Activated gamma-delta T cell treated with anti-CD3 and anti-CD28 coated beads, Interleukin-2, amount 50 U/mL, for 16 hours (primary cell): ENCODE data around the gene KLHDC3.
A peak's percentile ranks its signal among the peaks of the same experiment; 100 is the strongest.
"Not testable (repeated sequence)": the region's sequence is repeated elsewhere in the genome, so short reads cannot be mapped to it uniquely, and the experiment has no call there.

ENCODE experiments used
- DNase-seq: peaks from one replicate; pipeline ENCODE4 v3.0.0-alpha.2; 2020; ENCODE audit warnings: low read depth

KLHDC3 gene

GRCh38 chr6:43029120-43029519, 15.1 kb downstream of the KLHDC3 start:
- no peak for DNase-seq

- DNase-seq: no peak
These were observed 18.3 kb downstream of the KLHDC3 start for GRCh38 chr6:43032326-43032725.

- DNase-seq: no peak
These were observed 19.6 kb downstream of the KLHDC3 start for GRCh38 chr6:43033496-43034189.

GRCh38 chr6:43034190-43034525, 20.1 kb downstream of the KLHDC3 start:
- no peak for DNase-seq

- DNase-seq: no peak
These were observed 21.6 kb downstream of the KLHDC3 start for GRCh38 chr6:43035495-43036194.

- no peak for DNase-seq
These were observed 22.7 kb downstream of the KLHDC3 start for GRCh38 chr6:43036712-43037111.

- DNase-seq: no peak
These were observed 23.1 kb downstream of the KLHDC3 start for GRCh38 chr6:43037197-43037596.

- DNase-seq: no peak
These were observed 23.7 kb downstream of the KLHDC3 start for GRCh38 chr6:43037706-43038105.

- no peak for DNase-seq
These were observed 24.7 kb downstream of the KLHDC3 start for GRCh38 chr6:43038727-43039126.

GRCh38 chr6:43040542-43041257, 26.7 kb downstream of the KLHDC3 start:
- no peak for DNase-seq

GRCh38 chr6:43041475-43041874, 27.4 kb downstream of the KLHDC3 start:
- DNase-seq: not testable (repeated sequence)

GRCh38 chr6:43043310-43043709, 29.3 kb downstream of the KLHDC3 start:
- no peak for DNase-seq

- no peak for DNase-seq
These were observed 31.4 kb downstream of the KLHDC3 start for GRCh38 chr6:43045371-43045930.

- DNase-seq: no peak
These were observed 33.9 kb downstream of the KLHDC3 start for GRCh38 chr6:43047998-43048397.

GRCh38 chr6:43050981-43051380, 36.9 kb downstream of the KLHDC3 start:
- DNase-seq: no peak

- DNase-seq: no peak
These were observed 38.3 kb downstream of the KLHDC3 start for GRCh38 chr6:43052225-43052841.

- no peak for DNase-seq
These were observed 38.9 kb downstream of the KLHDC3 start for GRCh38 chr6:43052842-43053544.

- peak; percentile 75 for DNase-seq
These were observed 39.6 kb downstream of the KLHDC3 start, which contains the start of gene CUL7 for GRCh38 chr6:43053545-43054205. CUL7 (minus strand) TSS chr6:43053851; CDS start chr6:43052788, 1,063 bp downstream.

- DNase-seq: no peak
These were observed 40.3 kb downstream of the KLHDC3 start for GRCh38 chr6:43054206-43054943.

GRCh38 chr6:43055966-43056365, 41.9 kb downstream of the KLHDC3 start:
- no peak for DNase-seq
